ENCODE measurements around the gene MACROD2.

DNA sequence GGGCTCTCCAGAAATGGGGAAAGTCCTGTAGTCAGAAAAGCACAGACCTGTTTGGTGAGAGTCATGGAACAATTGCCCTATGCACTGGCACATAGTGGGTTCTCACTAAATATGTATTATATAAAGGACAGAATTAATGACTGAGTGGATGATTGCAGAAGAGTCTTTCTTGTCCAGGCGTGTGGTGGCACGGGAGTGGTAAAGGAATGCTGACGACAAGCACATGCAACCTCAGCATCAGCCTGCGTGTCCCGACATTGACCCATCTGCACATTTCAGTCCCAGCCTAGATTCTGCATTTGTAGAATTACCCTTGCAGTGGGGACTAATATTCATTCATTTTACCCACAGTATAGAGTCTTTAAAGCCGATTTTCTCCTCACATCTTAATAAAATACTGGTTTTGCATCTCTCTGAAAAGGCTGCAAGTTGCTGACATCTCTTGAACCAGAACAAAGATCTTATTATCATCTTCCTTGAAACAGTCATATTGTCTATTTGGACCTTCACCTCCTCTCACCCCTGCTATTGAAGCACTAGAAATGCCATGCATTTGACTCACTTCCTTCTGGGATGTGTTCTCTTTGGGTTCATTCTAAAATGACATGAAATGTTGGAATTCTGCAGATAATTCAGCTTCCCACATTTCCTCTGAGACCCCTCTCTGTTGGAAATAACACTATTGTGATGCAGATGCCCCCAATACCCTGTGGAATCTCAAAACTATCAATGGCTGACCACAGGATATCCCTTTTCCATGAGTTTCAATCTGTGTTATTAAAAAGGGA, 1225.7 kb downstream of the MACROD2 start:
- TF ChIP-seq, protein P1, sequence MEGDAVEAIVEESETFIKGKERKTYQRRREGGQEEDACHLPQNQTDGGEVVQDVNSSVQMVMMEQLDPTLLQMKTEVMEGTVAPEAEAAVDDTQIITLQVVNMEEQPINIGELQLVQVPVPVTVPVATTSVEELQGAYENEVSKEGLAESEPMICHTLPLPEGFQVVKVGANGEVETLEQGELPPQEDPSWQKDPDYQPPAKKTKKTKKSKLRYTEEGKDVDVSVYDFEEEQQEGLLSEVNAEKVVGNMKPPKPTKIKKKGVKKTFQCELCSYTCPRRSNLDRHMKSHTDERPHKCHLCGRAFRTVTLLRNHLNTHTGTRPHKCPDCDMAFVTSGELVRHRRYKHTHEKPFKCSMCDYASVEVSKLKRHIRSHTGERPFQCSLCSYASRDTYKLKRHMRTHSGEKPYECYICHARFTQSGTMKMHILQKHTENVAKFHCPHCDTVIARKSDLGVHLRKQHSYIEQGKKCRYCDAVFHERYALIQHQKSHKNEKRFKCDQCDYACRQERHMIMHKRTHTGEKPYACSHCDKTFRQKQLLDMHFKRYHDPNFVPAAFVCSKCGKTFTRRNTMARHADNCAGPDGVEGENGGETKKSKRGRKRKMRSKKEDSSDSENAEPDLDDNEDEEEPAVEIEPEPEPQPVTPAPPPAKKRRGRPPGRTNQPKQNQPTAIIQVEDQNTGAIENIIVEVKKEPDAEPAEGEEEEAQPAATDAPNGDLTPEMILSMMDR (conservative IDR thresholded peaks at IDR 0.05; ENCODE audit: low read depth, low read length), result no peak
- TF ChIP-seq POLR2A (IDR thresholded peaks at IDR 0.05; ENCODE audit: low read depth, low read length) (no peak), FOS (IDR thresholded peaks at IDR 0.05; ENCODE audit: low read depth, low read length) (no peak), RAD21 (IDR thresholded peaks at IDR 0.05; ENCODE audit: low read length) (no peak), RFX5 (IDR thresholded peaks at IDR 0.05; ENCODE audit: low read depth, low read length) (no peak), MAFK (IDR thresholded peaks at IDR 0.05; ENCODE audit: low read depth, low read length) (no peak)
- TF ChIP-seq, protein P2, sequence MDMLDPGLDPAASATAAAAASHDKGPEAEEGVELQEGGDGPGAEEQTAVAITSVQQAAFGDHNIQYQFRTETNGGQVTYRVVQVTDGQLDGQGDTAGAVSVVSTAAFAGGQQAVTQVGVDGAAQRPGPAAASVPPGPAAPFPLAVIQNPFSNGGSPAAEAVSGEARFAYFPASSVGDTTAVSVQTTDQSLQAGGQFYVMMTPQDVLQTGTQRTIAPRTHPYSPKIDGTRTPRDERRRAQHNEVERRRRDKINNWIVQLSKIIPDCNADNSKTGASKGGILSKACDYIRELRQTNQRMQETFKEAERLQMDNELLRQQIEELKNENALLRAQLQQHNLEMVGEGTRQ (IDR thresholded peaks at IDR 0.05; ENCODE audit: low read depth, low read length), result no peak

Measured in IMR-90 (cell line).